Upper lobe of left lung (tissue), 6 donors: ENCODE data around the gene VSIG10. TPM values are rescaled to one million over a fixed set of nuclear protein-coding genes. Genes with fewer than 3 reads are reported as not detected.

ENCODE experiments used
- ATAC-seq, 2 donors: fragments of 200-7000 bp; cut with Tn5 transposase; one replicate each; pipeline ENCODE4 v1.9.1; 2022; ENCODE audit warnings: mild to moderate bottlenecking in 2 of 2, moderate library complexity in 2 of 2; ENCODE audit not compliant: low FRiP score in 2 of 2
- DNase-seq, 2 donors: peaks; one replicate each; pipeline ENCODE4 v3.0.0-alpha.2; 2019 to 2020
- H3K27ac ChIP-seq, 4 donors: fragments of 200-600 bp; sonication (generic); one replicate each; pipeline ENCODE4 v1.5.1; 2016 to 2019
- H3K27me3 ChIP-seq, 4 donors: fragments of 200-600 bp; sonication (generic); one replicate each; pipeline ENCODE4 v1.5.1; 2017 to 2019
- H3K36me3 ChIP-seq, 4 donors: fragments of 200-600 bp; sonication (generic); one replicate each; pipeline ENCODE4 v1.5.1; 2016 to 2019
- H3K4me1 ChIP-seq, 4 donors: fragments of 200-600 bp; sonication (generic); one replicate each; pipeline ENCODE4 v1.5.1; 2018 to 2019
- H3K4me3 ChIP-seq, 4 donors: fragments of 200-600 bp; sonication (generic); one replicate each; pipeline ENCODE4 v1.5.1; 2017 to 2019; ENCODE audit warnings: mild to moderate bottlenecking in 2 of 4, moderate library complexity in 1 of 4
- H3K9me3 ChIP-seq, 4 donors: fragments of 200-600 bp; sonication (generic); one replicate each; pipeline ENCODE4 v1.5.1; 2018 to 2019
- EP300 ChIP-seq, 4 donors: sonication (generic); formaldehyde crosslinking; IDR thresholded peaks; one replicate each; pipeline ENCODE4 v1.5.1; 2017; ENCODE audit warnings: antibody characterized with exemption in 4 of 4, control low read depth in 2 of 4
- POLR2A ChIP-seq, 4 donors: fragments of 450-650 bp; IDR thresholded peaks; one replicate each; pipeline ENCODE4 v1.5.1; 2016 to 2017; ENCODE audit warnings: antibody characterized with exemption in 4 of 4, mild to moderate bottlenecking in 2 of 4
- POLR2AphosphoS5 ChIP-seq, 2 donors: sonication (generic); formaldehyde crosslinking; IDR thresholded peaks; one replicate each; pipeline ENCODE4 v1.5.1; 2017; ENCODE audit warnings: antibody characterized with exemption in 2 of 2
- WGBS, 2 donors: methylation state at CpG; one replicate each; pipeline ENCODE4 v1.1.5; 2017 to 2018; 5-methylcytosine and 5-hydroxymethylcytosine counted together
- total RNA-seq, 6 donors: library from RNA; depleted of rRNA in 4 of 6; stranded (reverse); fragments of >200 nt in 4 of 6; gene quantifications; one replicate each; pipeline versions ENCODE4 v1.1.0 to v1.2.1, GENCODE V29; 2016 to 2021
- TF ChIP-seq, protein P1 (sequence below), 6 experiments: fragments of 450-650 bp in 4 of 6; fragments of 200-600 bp in 2 of 6; sonication (generic) in 2 of 6; IDR thresholded peaks; one replicate each; pipeline ENCODE4 v1.5.1; 2016 to 2019; ENCODE audit warnings: antibody characterized with exemption in 6 of 6
- donor health status: DM: no; HTN: no; CAD: no; lungs with moderate emphysema.
- donor health status: DM: no; HTN: yes; CAD: no; lungs with severe emphysema.

VSIG10 gene
- total RNA-seq, 6 donors from 2014 or later: 44.1 to 157 (median 72.8) TPM

DNA sequence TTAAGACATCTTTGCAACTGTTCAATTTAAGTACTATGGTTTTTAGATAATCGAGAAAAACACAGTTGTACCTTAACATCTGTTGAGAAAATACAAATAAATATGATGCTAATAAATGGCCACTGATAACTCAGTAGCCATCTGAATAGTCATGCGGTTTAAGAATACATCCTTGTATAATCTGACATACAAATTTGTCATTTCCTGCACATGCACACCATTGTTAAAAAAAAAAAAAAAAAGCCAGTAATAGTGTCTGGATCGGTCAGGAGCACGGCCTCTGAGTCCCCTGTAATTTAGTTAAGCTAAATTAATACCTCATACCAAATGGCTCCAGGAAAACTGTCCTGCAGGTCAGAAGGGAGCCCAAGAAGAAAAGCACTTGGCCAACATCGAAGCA lies 70.5 kb downstream of the VSIG10 start:
- peaks cover 29 to 95% (median 64%) of the 10 kb centered on the region in 4 donors for H3K36me3 ChIP-seq
- H3K4me3 ChIP-seq: no peak overlapping the region
- no peak overlapping the region for H3K27ac ChIP-seq
- no peaks in the 10 kb centered on the region for H3K9me3 ChIP-seq
- peaks cover 0 to 8% (median 0%) of the 10 kb centered on the region in 4 donors for H3K4me1 ChIP-seq
- no peak for DNase-seq
- WGBS, 2 donors: 74 to 88% methylated on average over 5 of the region's 5 CpGs
- ATAC-seq: no peak
- H3K27me3 ChIP-seq: no peaks in the 10 kb centered on the region
- TF ChIP-seq EP300 (IDR thresholded peaks at IDR 0.05) (no peak), POLR2AphosphoS5 (IDR thresholded peaks at IDR 0.05) (no peak), POLR2A (IDR thresholded peaks at IDR 0.05) (no peak)
- TF ChIP-seq, protein P1, sequence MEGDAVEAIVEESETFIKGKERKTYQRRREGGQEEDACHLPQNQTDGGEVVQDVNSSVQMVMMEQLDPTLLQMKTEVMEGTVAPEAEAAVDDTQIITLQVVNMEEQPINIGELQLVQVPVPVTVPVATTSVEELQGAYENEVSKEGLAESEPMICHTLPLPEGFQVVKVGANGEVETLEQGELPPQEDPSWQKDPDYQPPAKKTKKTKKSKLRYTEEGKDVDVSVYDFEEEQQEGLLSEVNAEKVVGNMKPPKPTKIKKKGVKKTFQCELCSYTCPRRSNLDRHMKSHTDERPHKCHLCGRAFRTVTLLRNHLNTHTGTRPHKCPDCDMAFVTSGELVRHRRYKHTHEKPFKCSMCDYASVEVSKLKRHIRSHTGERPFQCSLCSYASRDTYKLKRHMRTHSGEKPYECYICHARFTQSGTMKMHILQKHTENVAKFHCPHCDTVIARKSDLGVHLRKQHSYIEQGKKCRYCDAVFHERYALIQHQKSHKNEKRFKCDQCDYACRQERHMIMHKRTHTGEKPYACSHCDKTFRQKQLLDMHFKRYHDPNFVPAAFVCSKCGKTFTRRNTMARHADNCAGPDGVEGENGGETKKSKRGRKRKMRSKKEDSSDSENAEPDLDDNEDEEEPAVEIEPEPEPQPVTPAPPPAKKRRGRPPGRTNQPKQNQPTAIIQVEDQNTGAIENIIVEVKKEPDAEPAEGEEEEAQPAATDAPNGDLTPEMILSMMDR (IDR thresholded peaks at IDR 0.05): no peak

DNA sequence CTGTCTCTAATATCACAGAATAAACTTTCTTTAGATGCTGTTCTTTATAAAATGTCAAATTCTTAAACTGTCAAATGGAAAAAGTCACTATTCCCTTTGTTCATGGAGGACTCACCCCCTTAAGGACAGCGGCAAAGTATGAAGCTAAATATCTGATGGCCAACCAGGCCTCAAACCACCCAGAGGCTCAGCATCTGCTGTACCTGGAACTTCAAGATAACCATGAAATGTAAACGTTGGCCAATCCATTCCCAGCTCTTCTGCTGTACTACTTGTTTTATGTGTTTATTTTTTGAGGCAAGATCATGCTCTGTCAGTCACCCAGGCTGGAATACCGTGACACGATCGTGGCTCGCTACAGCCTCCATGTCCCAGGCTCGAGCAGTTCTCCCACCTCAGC lies 71.6 kb downstream of the VSIG10 start:
- peaks cover 0 to 8% (median 0%) of the 10 kb centered on the region in 4 donors for H3K4me1 ChIP-seq
- no peak for ATAC-seq
- TF ChIP-seq POLR2A (IDR thresholded peaks at IDR 0.05): no peak
- TF ChIP-seq POLR2AphosphoS5 (IDR thresholded peaks at IDR 0.05): no peak
- TF ChIP-seq EP300 (IDR thresholded peaks at IDR 0.05): no peak
- TF ChIP-seq, protein P1 (IDR thresholded peaks at IDR 0.05): no peak
- H3K9me3 ChIP-seq: no peaks in the 10 kb centered on the region
- 91 to 94% methylated on average over 7 of the region's 7 CpGs for WGBS, 2 donors
- peaks cover 26 to 94% (median 59%) of the 10 kb centered on the region in 4 donors for H3K36me3 ChIP-seq
- no peak overlapping the region for H3K4me3 ChIP-seq
- no peak for DNase-seq
- H3K27ac ChIP-seq: no peak overlapping the region
- no peaks in the 10 kb centered on the region for H3K27me3 ChIP-seq

DNA sequence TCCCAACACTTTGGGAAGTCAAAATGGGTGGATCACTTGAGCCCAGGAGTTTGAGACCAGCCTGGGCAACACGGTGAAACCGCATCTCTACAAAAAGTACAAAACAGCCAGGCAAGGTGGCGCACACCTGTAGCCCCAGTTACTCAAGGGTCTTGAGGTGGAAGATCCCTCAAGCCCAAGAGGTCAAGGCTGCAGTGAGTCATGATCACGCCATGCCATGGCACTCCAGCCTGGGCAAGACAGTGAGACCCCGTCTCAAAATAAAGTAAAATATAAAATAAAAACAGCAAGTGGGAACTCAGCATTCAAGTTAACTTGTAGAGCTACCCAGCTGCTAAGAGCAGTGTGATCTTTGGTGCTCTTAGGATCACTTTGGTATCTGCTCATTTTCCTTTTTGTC lies 74.6 kb downstream of the VSIG10 start:
- DNase-seq (no peak), ATAC-seq (no peak)
- TF ChIP-seq, protein P1 (IDR thresholded peaks at IDR 0.05): no peak
- TF ChIP-seq POLR2A (IDR thresholded peaks at IDR 0.05) (no peak), POLR2AphosphoS5 (IDR thresholded peaks at IDR 0.05) (no peak), EP300 (IDR thresholded peaks at IDR 0.05) (no peak)
- Histone ChIP-seq H3K4me1 (no peaks in the 10 kb centered on the region), H3K27me3 (no peaks in the 10 kb centered on the region), H3K36me3 (peaks cover 16 to 90% (median 55%) of the 10 kb centered on the region in 4 donors), H3K4me3 (no peak overlapping the region), H3K27ac (no peak overlapping the region), H3K9me3 (no peaks in the 10 kb centered on the region)
- 95% methylated on average over 5 of the region's 5 CpGs for WGBS, 2 donors

DNA sequence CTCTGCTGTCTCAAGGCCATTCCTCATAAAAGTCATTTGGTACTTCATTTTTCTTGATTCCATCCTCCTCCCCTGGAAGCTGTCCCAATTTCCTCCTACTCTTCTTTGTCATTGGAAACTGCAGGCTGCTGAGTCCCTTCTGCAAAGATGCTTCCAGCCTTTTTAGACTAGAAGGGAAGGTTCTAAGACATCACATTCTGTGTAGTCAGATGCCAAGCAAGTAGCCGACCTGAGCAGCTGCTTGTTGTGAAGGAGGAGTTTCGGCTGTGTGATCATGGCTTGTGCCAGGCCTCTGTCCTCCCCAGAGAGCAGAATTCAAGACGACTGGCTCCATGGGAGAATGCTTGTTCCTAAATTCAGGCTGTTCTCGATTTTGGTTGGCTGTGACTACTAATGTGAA lies 78.6 kb downstream of the VSIG10 start:
- no peaks in the 10 kb centered on the region for H3K9me3 ChIP-seq
- H3K27me3 ChIP-seq: no peaks in the 10 kb centered on the region
- no peaks in the 10 kb centered on the region for H3K4me1 ChIP-seq
- TF ChIP-seq POLR2A (IDR thresholded peaks at IDR 0.05): no peak
- no peak for TF ChIP-seq EP300 (IDR thresholded peaks at IDR 0.05)
- TF ChIP-seq, protein P1 (IDR thresholded peaks at IDR 0.05): no peak
- no peak for TF ChIP-seq POLR2AphosphoS5 (IDR thresholded peaks at IDR 0.05)
- ATAC-seq (no peak), DNase-seq (no peak)
- WGBS, 2 donors: 88 to 91% methylated on average over 4 of the region's 4 CpGs
- H3K4me3 ChIP-seq: no peak overlapping the region
- peaks cover 15 to 80% (median 43%) of the 10 kb centered on the region in 4 donors for H3K36me3 ChIP-seq
- H3K27ac ChIP-seq: no peak overlapping the region

DNA sequence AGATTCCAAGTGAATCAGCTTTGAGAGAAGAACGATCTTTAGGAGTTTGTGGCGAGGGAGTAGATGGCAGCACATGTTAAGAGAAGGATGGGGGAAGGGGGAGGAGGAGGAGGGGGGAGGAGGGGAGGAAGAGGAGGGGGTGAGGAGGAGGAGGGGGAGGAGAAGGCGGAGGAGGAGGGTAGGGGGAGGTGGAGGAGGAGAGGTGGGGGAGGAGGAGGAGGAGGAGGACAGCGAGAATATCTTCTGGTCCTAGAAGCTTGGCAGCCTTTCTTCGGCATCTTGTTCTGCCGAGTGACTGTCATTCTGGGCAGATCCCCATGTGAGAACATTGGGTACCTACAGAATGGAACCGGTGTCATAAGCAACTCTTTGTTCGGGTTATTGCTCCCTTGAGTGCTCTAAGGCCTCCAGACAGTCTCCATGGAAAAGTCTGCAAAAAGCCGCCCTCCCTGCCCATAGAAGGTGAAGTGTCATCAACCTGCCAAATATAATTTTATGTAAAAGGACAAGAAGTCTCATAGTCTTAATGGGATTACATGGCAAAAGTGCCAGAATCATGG lies 80.4 kb downstream of the VSIG10 start:
- Histone ChIP-seq H3K27ac (no peak overlapping the region), H3K9me3 (no peaks in the 10 kb centered on the region), H3K27me3 (no peaks in the 10 kb centered on the region), H3K4me3 (no peak overlapping the region), H3K4me1 (no peaks in the 10 kb centered on the region), H3K36me3 (peaks cover 15 to 80% (median 48%) of the 10 kb centered on the region in 4 donors)
- 92 to 93% methylated on average over 9 of the region's 9 CpGs for WGBS, 2 donors
- ATAC-seq (no peak), DNase-seq (no peak)
- no peak for TF ChIP-seq POLR2AphosphoS5 (IDR thresholded peaks at IDR 0.05)
- TF ChIP-seq, protein P1 (IDR thresholded peaks at IDR 0.05): no peak
- TF ChIP-seq EP300 (IDR thresholded peaks at IDR 0.05): no peak
- TF ChIP-seq POLR2A (IDR thresholded peaks at IDR 0.05): no peak
